ENCODE measurements around the gene ALG12. TPM values are rescaled to one million over a fixed set of nuclear protein-coding genes. Genes with fewer than 3 reads are reported as not detected.

ALG12 gene
- total and polyA plus RNA-seq, 2 of the 13 experiments (the other 11 are each of a cell fraction or from before 2014, with no cell fraction given), result 7.8 to 15.8 TPM

GRCh38 chr22:49855251-49855911 is 62.9 kb downstream of the ALG12 start:
- H3K27me3 ChIP-seq (ENCODE audit: control insufficient read depth in 1 of 2, insufficient read depth in 2 of 2, low read length in 2 of 2), result peaks cover 4 to 9% of the 10 kb centered on the region in 2 experiments
- BruUV-seq (replicated peaks), result no TSS peak
- WGBS (ENCODE audit: low lambda C conversion rate), result 19% methylated on average over 8 of the region's 9 CpGs
- H2AFZ ChIP-seq (ENCODE audit: low read length), result no peak overlapping the region
- H3K4me3 ChIP-seq (replicated peaks in 1 of 3; ENCODE audit: insufficient read depth in 1 of 3, low read depth in 2 of 3, low read length in 3 of 3), result peak overlapping the region; percentile 77 to 84 (median 82)
- H3K9ac ChIP-seq (ENCODE audit: insufficient read depth, low read depth, low read length), result peak overlapping the region; percentile 82
- H3K4me1 ChIP-seq (ENCODE audit: insufficient read depth, low read length), result peaks cover 55% of the 10 kb centered on the region
- H3K79me2 ChIP-seq (ENCODE audit: insufficient read depth, low read length), result peaks cover 58% of the 10 kb centered on the region
- peak overlapping the region; percentile 58 for H3K27ac ChIP-seq (ENCODE audit: extremely low read length, insufficient read depth, low read length)
- FAIRE-seq (peak; percentile 30), DNase-seq (ENCODE audit: low spot score) (no peak), ATAC-seq (no peak)
- peaks cover 32% of the 10 kb centered on the region for H4K20me1 ChIP-seq (ENCODE audit: insufficient read depth, low read length)
- ChIA-PET POLR2A (interaction anchor here (0.7 to 1.5 kb wide), 3 partner anchors 48 to 87 kb away, joined by 3 to 5 read pairs (median 3); partner anchors contain the start of gene ALG12), CTCF (ENCODE audit: low intra/inter-chr PET ratio, low total read pairs) (no interaction called here)
- in situ Hi-C loops (cut with HindIII; ENCODE audit: extremely low pct_ligation_motif_present, low pct_unique_long_range_greater_than_20kb) (no loop called here), intact Hi-C loops (cut with micrococcal nuclease; ENCODE audit: unreplicated experiment) (no loop called here)
- H3K9me3 ChIP-seq (ENCODE audit: low read length), result no peaks in the 10 kb centered on the region
- H3K36me3 ChIP-seq (replicated peaks in 1 of 2; ENCODE audit: control insufficient read depth in 1 of 2, insufficient read depth in 2 of 2, low read length in 2 of 2), result peaks cover 0 to 5% of the 10 kb centered on the region in 2 experiments; a peak in 1 of 5 replicates
- H3K4me2 ChIP-seq (ENCODE audit: low read depth, low read length), result peak overlapping the region; percentile 94
- TF ChIP-seq PHB2 (IDR thresholded peaks at IDR 0.05; ENCODE audit: partially characterized antibody), result no peak
- no peak for TF ChIP-seq BORCS8-MEF2B (CRISPR knock-in tag; IDR thresholded peaks at IDR 0.05)
- TF ChIP-seq ZNF230 (CRISPR knock-in tag; IDR thresholded peaks at IDR 0.05), result no peak
- no peak for TF ChIP-seq SIN3A (IDR thresholded peaks at IDR 0.05; ENCODE audit: borderline replicate concordance, low read depth, low read length)
- TF ChIP-seq NFIC (IDR thresholded peaks at IDR 0.05; ENCODE audit: low read length), result no peak
- no peak for TF ChIP-seq KLF6 (CRISPR knock-in tag; IDR thresholded peaks at IDR 0.05)
- TF ChIP-seq GATAD2A (CRISPR knock-in tag; IDR thresholded peaks at IDR 0.05), result no peak
- TF ChIP-seq ASH2L (IDR thresholded peaks at IDR 0.05; ENCODE audit: insufficient read length, low read depth, low read length), result peak; percentile 40
- TF ChIP-seq FOXA1 (IDR thresholded peaks at IDR 0.05), result no peak
- 0 out of 2 replicates have a peak, but pooled peaks have one; percentile 19 for TF ChIP-seq FOXA1 (CRISPR knock-in tag; IDR thresholded peaks at IDR 0.05)
- TF ChIP-seq ELF1 (CRISPR knock-in tag; IDR thresholded peaks at IDR 0.05), result peak; percentile 24; the same call in 1 of the 2 replicates
- no peak for TF ChIP-seq CREM (IDR thresholded peaks at IDR 0.05)
- no peak for TF ChIP-seq CREM (CRISPR knock-in tag; IDR thresholded peaks at IDR 0.05)
- no peak for TF ChIP-seq KDM5B (CRISPR knock-in tag; IDR thresholded peaks at IDR 0.05; ENCODE audit: borderline replicate concordance)
- TF ChIP-seq ZFP1 (CRISPR knock-in tag; IDR thresholded peaks at IDR 0.05), result no peak
- TF ChIP-seq ZMYM3 (CRISPR knock-in tag; IDR thresholded peaks at IDR 0.05), result no peak
- no peak for TF ChIP-seq NFRKB (IDR thresholded peaks at IDR 0.05)
- no peak for TF ChIP-seq ZNF383 (CRISPR knock-in tag; IDR thresholded peaks at IDR 0.05; ENCODE audit: borderline replicate concordance)
- no peak for TF ChIP-seq REL (CRISPR knock-in tag; conservative IDR thresholded peaks at IDR 0.05)
- TF ChIP-seq IRF9 (CRISPR knock-in tag; IDR thresholded peaks at IDR 0.05; ENCODE audit: borderline replicate concordance), result 0 out of 2 replicates have a peak, but pooled peaks have one; percentile 42
- 0 out of 2 replicates have a peak, but pooled peaks have one; percentile 9 for TF ChIP-seq IRF2 (CRISPR knock-in tag; IDR thresholded peaks at IDR 0.05)
- TF ChIP-seq DRAP1 (CRISPR knock-in tag; IDR thresholded peaks at IDR 0.05), result no peak
- 0 out of 2 replicates have a peak, but pooled peaks have one; percentile 23 for TF ChIP-seq SALL1 (CRISPR knock-in tag; IDR thresholded peaks at IDR 0.05)
- no peak for TF ChIP-seq HMGXB4 (CRISPR knock-in tag; IDR thresholded peaks at IDR 0.05; ENCODE audit: borderline replicate concordance in 1 of 2, low read depth in 1 of 2)
- no peak for TF ChIP-seq GTF2F1 (IDR thresholded peaks at IDR 0.05; ENCODE audit: low read length)
